Neural progenitor cell (in vitro differentiated cells): ENCODE data around the gene GNMT. TPM values are rescaled to one million over a fixed set of nuclear protein-coding genes. Genes with fewer than 3 reads are reported as not detected.

Source experiments
- DNase-seq: peaks from one replicate; pipeline ENCODE4 v3.0.0-alpha.2; 2016; ENCODE audit warnings: low spot score
- H2AFZ ChIP-seq: fragments of 200-600 bp; sonication (generic); replicated peaks from 2 replicates; pipeline ENCODE4 v1.6.1; 2016; ENCODE audit warnings: antibody characterized with exemption
- H3F3A ChIP-seq: fragments of 200-600 bp; sonication (generic); 2 replicates; pipeline ENCODE4 v1.6.1; 2016; ENCODE audit warnings: antibody characterized with exemption, low read depth
- H3K27ac ChIP-seq: fragments of 200-600 bp; sonication (generic); 2 replicates; pipeline ENCODE4 v1.5.1; 2016; ENCODE audit warnings: mild to moderate bottlenecking
- H3K27me3 ChIP-seq: fragments of 200-600 bp; sonication (generic); 2 replicates; pipeline ENCODE4 v1.6.1; 2016; ENCODE audit warnings: mild to moderate bottlenecking, moderate library complexity
- H3K36me3 ChIP-seq: fragments of 200-600 bp; sonication (generic); 2 replicates; pipeline ENCODE4 v1.5.1; 2016
- H3K4me1 ChIP-seq: fragments of 200-600 bp; sonication (generic); 2 replicates; pipeline ENCODE4 v1.6.1; 2016; ENCODE audit warnings: mixed run types
- H3K4me2 ChIP-seq: fragments of 200-600 bp; sonication (generic); 2 replicates; pipeline ENCODE4 v1.6.1; 2016
- H3K4me3 ChIP-seq: fragments of 200-600 bp; sonication (generic); 2 replicates; pipeline ENCODE4 v1.5.1; 2016
- H3K79me2 ChIP-seq: fragments of 200-600 bp; sonication (generic); 2 replicates; pipeline ENCODE4 v1.6.1; 2016; ENCODE audit warnings: low read depth
- H3K9ac ChIP-seq: fragments of 200-600 bp; sonication (generic); 2 replicates; pipeline ENCODE4 v1.6.1; 2016
- H3K9me3 ChIP-seq: fragments of 200-600 bp; sonication (generic); 2 replicates; pipeline ENCODE4 v1.5.1; 2016; ENCODE audit warnings: low read depth
- H4K20me1 ChIP-seq: fragments of 200-600 bp; sonication (generic); 2 replicates; pipeline ENCODE4 v1.6.1; 2016; ENCODE audit warnings: low read depth
- H3K27ac Mint-ChIP-seq: 3 replicates; pipeline ENCODE4 v1.8.0; 2021; ENCODE audit warnings: mixed read lengths
- H3K27me3 Mint-ChIP-seq: 2 replicates; pipeline ENCODE4 v1.8.0; 2022; ENCODE audit warnings: low read depth, mild to moderate bottlenecking, inconsistent platforms, moderate library complexity, mixed read lengths; ENCODE audit not compliant: insufficient read depth
- H3K36me3 Mint-ChIP-seq: 3 replicates; pipeline ENCODE4 v1.8.0; 2021; ENCODE audit warnings: mixed read lengths
- H3K4me1 Mint-ChIP-seq: 3 replicates; pipeline ENCODE4 v1.8.0; 2021; ENCODE audit warnings: mixed read lengths
- H3K4me3 Mint-ChIP-seq: 3 replicates; pipeline ENCODE4 v1.8.0; 2021; ENCODE audit warnings: mild to moderate bottlenecking, moderate library complexity, mixed read lengths
- H3K9me3 Mint-ChIP-seq: 3 replicates; pipeline ENCODE4 v1.8.0; 2020; ENCODE audit warnings: mixed read lengths
- EZH2 ChIP-seq: fragments of 200-600 bp; sonication (generic); IDR thresholded peaks from 2 replicates; pipeline ENCODE4 v1.6.1; 2017; ENCODE audit warnings: antibody characterized with exemption, mild to moderate bottlenecking, moderate library complexity
- EZH2phosphoT487 ChIP-seq: fragments of 200-600 bp; sonication (generic); IDR thresholded peaks from 2 replicates; pipeline ENCODE4 v1.6.1; 2017; ENCODE audit warnings: antibody characterized with exemption
- total RNA-seq: library from RNA; depleted of rRNA; stranded (reverse); fragments of >200 nt; gene quantifications from 2 replicates; pipeline ENCODE4 v1.2.3, GENCODE V29; 2015; ENCODE audit warnings: low replicate concordance
- TF ChIP-seq, protein P1 (sequence below): fragments of 200-600 bp; sonication (generic); IDR thresholded peaks from 2 replicates; pipeline ENCODE4 v1.5.1; 2017; ENCODE audit warnings: antibody characterized with exemption, mild to moderate bottlenecking

The GNMT gene
- total RNA-seq, 1 donor from 2014 or later, result not detected

DNA sequence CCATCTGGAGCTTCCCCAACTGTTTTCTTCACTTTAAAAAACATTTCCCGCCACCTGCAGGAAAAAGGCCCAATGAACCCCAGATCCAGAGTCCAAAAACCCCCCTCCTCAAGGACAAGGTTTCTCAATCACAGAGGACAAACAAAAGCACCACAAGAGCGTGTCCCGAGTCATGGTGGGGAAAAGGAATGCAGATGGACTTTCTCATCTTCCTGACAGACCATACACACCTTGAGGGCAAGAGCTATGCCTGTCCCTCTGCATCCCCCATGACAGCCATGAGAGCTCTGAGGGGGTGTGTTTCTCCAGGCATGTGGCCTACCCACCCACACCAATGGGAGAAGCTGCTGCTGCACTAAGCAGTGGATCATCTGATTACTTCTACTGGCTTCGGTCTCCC lies 9.4 kb downstream of the GNMT start:
- Histone ChIP-seq H3K36me3 (no peaks in the 10 kb centered on the region), H3K79me2 (no peaks in the 10 kb centered on the region), H3K4me2 (no peak overlapping the region), H3K9me3 (no peaks in the 10 kb centered on the region), H4K20me1 (no peaks in the 10 kb centered on the region), H3K27ac (no peak overlapping the region), H3K9ac (no peak overlapping the region), H2AFZ (no peak overlapping the region), H3K4me1 (no peaks in the 10 kb centered on the region), H3K27me3 (no peaks in the 10 kb centered on the region), H3F3A (no peaks in the 10 kb centered on the region), H3K4me3 (no peak overlapping the region)
- Mint-ChIP-seq H3K9me3 (no peaks in the 10 kb centered on the region), H3K4me1 (peaks cover 3% of the 10 kb centered on the region), H3K36me3 (peaks cover 9% of the 10 kb centered on the region), H3K4me3 (no peak overlapping the region), H3K27ac (no peak overlapping the region), H3K27me3 (no peaks in the 10 kb centered on the region)
- no peak for DNase-seq
- TF ChIP-seq EZH2phosphoT487 (no peak), EZH2 (no peak)
- TF ChIP-seq, protein P1, sequence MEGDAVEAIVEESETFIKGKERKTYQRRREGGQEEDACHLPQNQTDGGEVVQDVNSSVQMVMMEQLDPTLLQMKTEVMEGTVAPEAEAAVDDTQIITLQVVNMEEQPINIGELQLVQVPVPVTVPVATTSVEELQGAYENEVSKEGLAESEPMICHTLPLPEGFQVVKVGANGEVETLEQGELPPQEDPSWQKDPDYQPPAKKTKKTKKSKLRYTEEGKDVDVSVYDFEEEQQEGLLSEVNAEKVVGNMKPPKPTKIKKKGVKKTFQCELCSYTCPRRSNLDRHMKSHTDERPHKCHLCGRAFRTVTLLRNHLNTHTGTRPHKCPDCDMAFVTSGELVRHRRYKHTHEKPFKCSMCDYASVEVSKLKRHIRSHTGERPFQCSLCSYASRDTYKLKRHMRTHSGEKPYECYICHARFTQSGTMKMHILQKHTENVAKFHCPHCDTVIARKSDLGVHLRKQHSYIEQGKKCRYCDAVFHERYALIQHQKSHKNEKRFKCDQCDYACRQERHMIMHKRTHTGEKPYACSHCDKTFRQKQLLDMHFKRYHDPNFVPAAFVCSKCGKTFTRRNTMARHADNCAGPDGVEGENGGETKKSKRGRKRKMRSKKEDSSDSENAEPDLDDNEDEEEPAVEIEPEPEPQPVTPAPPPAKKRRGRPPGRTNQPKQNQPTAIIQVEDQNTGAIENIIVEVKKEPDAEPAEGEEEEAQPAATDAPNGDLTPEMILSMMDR, result no peak

DNA sequence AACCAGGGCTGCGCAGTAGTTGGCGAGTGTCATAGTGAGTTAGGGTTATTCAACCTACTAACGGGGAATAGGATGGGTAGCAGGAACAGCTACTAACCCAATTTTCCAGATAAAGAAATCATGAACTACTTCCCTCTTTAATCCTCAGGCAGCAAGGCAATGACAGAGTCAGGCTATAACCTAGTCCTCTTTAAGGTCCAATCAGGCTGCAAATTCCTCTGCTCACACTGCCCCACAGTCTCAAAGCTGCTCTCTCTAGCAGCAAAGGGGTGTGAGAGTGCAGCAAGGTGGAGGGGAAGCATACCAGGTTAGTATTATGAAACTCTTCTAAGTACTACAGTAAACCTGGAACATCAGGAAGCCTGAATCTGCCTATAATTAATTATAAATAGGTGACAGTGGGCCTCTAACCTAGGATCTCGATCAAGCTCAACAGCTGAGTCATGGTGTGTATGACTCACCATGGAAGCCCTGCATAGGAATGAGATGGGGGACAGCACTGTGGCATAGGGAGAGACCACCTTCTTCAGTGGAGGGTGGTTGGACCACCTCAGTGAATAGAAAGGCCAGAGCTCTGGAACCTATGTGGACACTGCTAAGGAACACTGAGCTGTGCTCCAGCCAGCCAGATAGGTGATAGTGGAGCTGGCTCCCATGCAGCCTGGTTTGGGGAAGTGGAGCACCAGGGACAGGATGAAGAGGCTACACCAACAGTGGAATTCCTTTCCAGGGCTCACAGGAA lies 10.5 kb downstream of the GNMT start:
- Histone ChIP-seq H3K4me2 (no peak overlapping the region), H2AFZ (no peak overlapping the region), H3F3A (no peaks in the 10 kb centered on the region), H3K36me3 (no peaks in the 10 kb centered on the region), H3K27ac (no peak overlapping the region), H3K4me1 (no peaks in the 10 kb centered on the region), H4K20me1 (no peaks in the 10 kb centered on the region), H3K27me3 (no peaks in the 10 kb centered on the region), H3K9ac (no peak overlapping the region), H3K79me2 (no peaks in the 10 kb centered on the region), H3K9me3 (no peaks in the 10 kb centered on the region), H3K4me3 (no peak overlapping the region)
- H3K36me3 Mint-ChIP-seq, result peaks cover 9% of the 10 kb centered on the region
- H3K9me3 Mint-ChIP-seq, result no peaks in the 10 kb centered on the region
- H3K27me3 Mint-ChIP-seq, result no peaks in the 10 kb centered on the region
- H3K27ac Mint-ChIP-seq, result peak overlapping the region; percentile 27
- peaks cover 3% of the 10 kb centered on the region for H3K4me1 Mint-ChIP-seq
- TF ChIP-seq, protein P1, result no peak
- TF ChIP-seq EZH2, result no peak
- TF ChIP-seq EZH2phosphoT487, result no peak
- DNase-seq, result no peak
- H3K4me3 Mint-ChIP-seq, result no peak overlapping the region

DNA sequence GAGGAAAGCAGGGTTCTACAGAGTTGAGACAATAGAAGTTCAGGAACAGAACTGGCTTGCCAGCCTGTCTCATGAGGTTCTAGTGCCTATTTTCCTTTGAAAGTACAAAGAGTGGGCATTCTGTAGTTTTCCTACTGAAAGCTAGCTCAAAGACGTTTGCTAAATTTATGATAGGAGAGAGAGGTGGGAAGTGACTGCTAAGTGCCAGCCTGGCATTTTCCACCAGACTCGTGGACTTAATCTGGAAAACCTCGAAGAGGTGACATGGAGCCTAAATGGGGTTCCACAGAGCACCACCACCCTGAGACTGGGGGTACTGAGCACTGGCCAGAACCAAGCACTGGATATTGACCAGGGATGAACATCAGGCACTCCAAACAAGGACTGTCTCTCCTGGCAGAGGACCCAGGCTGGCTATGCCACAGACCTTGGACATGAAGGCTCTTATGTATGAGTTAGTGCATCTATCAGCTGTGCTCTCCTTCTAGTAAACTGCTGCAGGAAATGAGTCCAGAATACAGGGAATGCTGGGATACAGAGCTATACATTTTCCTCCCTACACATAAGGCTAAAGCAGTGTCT lies 11.3 kb downstream of the GNMT start:
- Mint-ChIP-seq H3K27me3 (no peaks in the 10 kb centered on the region), H3K4me3 (no peak overlapping the region), H3K4me1 (peaks cover 4% of the 10 kb centered on the region), H3K9me3 (no peaks in the 10 kb centered on the region), H3K27ac (peak overlapping the region; percentile 27), H3K36me3 (peaks cover 9% of the 10 kb centered on the region)
- Histone ChIP-seq H3K9me3 (no peaks in the 10 kb centered on the region), H4K20me1 (no peaks in the 10 kb centered on the region), H3K36me3 (no peaks in the 10 kb centered on the region), H3F3A (no peaks in the 10 kb centered on the region), H3K4me1 (no peaks in the 10 kb centered on the region), H3K79me2 (no peaks in the 10 kb centered on the region), H3K27me3 (no peaks in the 10 kb centered on the region), H3K4me3 (no peak overlapping the region), H3K9ac (no peak overlapping the region), H2AFZ (no peak overlapping the region), H3K27ac (no peak overlapping the region), H3K4me2 (no peak overlapping the region)
- TF ChIP-seq, protein P1, result no peak
- TF ChIP-seq EZH2 (no peak), EZH2phosphoT487 (no peak)
- no peak for DNase-seq
